Adrenal gland (tissue), 5 donors: ENCODE measurements around the gene GTF2A1.

Experiments used
- POLR2A ChIP-seq, 2 donors: fragments of 450-650 bp; IDR thresholded peaks; one replicate each; pipeline ENCODE4 v1.6.1; 2017; ENCODE audit warnings: antibody characterized with exemption in 2 of 2, mild to moderate bottlenecking in 2 of 2, moderate library complexity in 1 of 2
- TF ChIP-seq, protein P1 (sequence below), 6 experiments: fragments of 450-650 bp in 4 of 6; fragments of 200-600 bp in 2 of 6; sonication (generic) in 1 of 6; IDR thresholded peaks; 1 replicate in 5 of 6; 2 replicates in 1 of 6; pipeline versions ENCODE4 v1.5.1 to v1.8.0; 2016 to 2021; ENCODE audit warnings: antibody characterized with exemption in 6 of 6, mild to moderate bottlenecking in 2 of 6, moderate library complexity in 1 of 6
- donor health status: DM: no; HTN: no; CAD: no.

DNA sequence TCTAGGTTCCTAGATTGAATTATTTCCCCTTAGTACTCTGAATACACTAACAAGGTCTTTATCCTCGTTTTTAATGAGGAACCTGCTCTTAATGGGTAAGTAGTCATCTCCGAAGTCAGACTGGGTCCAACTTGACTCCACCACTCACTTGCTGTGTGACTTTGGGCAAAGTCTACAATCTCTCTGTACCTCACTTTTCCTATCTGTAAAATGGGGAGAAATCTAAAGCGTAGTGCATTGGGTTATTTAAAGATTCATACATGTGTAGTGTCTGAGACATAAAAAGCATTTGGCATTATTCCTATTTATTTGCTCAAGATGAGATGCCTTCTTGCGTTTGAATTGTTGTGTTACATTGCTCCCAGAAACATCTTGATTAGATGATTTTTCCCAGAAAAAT lies 51.5 kb downstream of the GTF2A1 start:
- TF ChIP-seq, protein P1, sequence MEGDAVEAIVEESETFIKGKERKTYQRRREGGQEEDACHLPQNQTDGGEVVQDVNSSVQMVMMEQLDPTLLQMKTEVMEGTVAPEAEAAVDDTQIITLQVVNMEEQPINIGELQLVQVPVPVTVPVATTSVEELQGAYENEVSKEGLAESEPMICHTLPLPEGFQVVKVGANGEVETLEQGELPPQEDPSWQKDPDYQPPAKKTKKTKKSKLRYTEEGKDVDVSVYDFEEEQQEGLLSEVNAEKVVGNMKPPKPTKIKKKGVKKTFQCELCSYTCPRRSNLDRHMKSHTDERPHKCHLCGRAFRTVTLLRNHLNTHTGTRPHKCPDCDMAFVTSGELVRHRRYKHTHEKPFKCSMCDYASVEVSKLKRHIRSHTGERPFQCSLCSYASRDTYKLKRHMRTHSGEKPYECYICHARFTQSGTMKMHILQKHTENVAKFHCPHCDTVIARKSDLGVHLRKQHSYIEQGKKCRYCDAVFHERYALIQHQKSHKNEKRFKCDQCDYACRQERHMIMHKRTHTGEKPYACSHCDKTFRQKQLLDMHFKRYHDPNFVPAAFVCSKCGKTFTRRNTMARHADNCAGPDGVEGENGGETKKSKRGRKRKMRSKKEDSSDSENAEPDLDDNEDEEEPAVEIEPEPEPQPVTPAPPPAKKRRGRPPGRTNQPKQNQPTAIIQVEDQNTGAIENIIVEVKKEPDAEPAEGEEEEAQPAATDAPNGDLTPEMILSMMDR (IDR thresholded peaks at IDR 0.05) = no peak
- no peak for TF ChIP-seq POLR2A (IDR thresholded peaks at IDR 0.05)
